Lower lobe of right lung (tissue), 2 donors: ENCODE data around the gene PAK6. TPM values are rescaled to one million over a fixed set of nuclear protein-coding genes. Genes with fewer than 3 reads are reported as not detected.

Experiments used
- ATAC-seq, 2 donors: fragments of 200-7000 bp; cut with Tn5 transposase; one replicate each; pipeline ENCODE4 v1.9.1; 2020 to 2022; ENCODE audit warnings: mild to moderate bottlenecking in 2 of 2, moderate library complexity in 2 of 2
- DNase-seq: peaks from one replicate; pipeline ENCODE4 v3.0.0-alpha.2; 2020
- H3K27ac ChIP-seq: fragments of 200-600 bp; one replicate; pipeline ENCODE4 v1.8.0; 2022
- H3K27me3 ChIP-seq: fragments of 200-600 bp; one replicate; pipeline ENCODE4 v1.8.0; 2022; ENCODE audit warnings: low read depth
- H3K36me3 ChIP-seq: fragments of 200-600 bp; one replicate; pipeline ENCODE4 v1.8.0; 2022; ENCODE audit warnings: mild to moderate bottlenecking
- H3K4me1 ChIP-seq: fragments of 200-600 bp; one replicate; pipeline ENCODE4 v1.8.0; 2022
- H3K4me3 ChIP-seq: fragments of 200-600 bp; one replicate; pipeline ENCODE4 v1.8.0; 2022; ENCODE audit warnings: mild to moderate bottlenecking
- H3K9me3 ChIP-seq: fragments of 200-600 bp; one replicate; pipeline ENCODE4 v1.8.0; 2022
- intact Hi-C: fragments of 100-400 bp; cut with DNase I; formaldehyde crosslinking; loops from one replicate; pipeline ENCODE4 v1.11.0; 2022
- total RNA-seq: library from RNA; stranded (reverse); fragmentation: NEBNext Ultra II Directional; extraction: Animal tissue kit (Norgen Biotek cat#: 25700); gene quantifications from one replicate; pipeline ENCODE4 v1.2.1, GENCODE V29; 2021
- TF ChIP-seq, protein P1 (sequence below): fragments of 200-600 bp; IDR thresholded peaks from one replicate; pipeline ENCODE4 v1.8.0; 2022; ENCODE audit warnings: antibody characterized with exemption, mild to moderate bottlenecking
- donor health status: DM: no; HTN: yes; CAD: no; lungs with severe emphysema.

The PAK6 gene
- total RNA-seq, 1 donor from 2014 or later = 5.6 TPM

DNA sequence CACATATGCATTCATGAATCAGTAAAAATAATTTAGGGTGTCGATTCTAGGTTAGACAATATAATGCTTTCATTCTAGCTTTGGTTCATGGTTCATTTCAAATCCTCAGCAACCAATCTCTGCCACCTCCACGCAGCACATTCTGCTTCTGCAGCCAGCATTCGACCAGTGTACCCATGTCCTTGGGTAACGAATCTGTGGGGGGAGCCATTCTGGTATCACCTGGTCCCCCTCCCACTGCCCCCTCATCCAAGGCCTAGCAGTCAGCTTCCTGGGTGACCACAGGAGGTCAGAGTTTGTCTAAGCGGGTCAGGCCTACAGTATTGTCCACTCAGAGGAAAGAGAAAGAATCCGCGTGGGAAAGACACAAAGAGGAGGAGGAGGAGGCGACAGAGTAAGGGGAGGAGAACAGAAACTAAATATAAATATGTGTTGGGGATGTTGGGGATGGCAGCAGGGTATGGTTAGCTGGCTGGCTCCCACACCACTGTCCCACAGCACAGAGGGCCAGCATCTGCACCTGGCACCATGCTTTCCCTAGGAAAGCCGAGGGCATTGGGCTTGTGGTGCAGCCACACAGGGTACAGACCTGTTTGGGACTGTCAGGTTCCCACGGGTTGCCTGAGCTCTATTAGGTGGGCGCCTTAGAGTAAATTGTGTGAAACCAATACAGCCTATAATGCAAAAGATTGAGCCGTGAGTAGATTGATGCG lies 12.1 kb downstream of the PAK6 start:
- no peak overlapping the region for H3K27ac ChIP-seq
- H3K36me3 ChIP-seq = no peaks in the 10 kb centered on the region
- peaks cover 17% of the 10 kb centered on the region for H3K27me3 ChIP-seq
- TF ChIP-seq, protein P1, sequence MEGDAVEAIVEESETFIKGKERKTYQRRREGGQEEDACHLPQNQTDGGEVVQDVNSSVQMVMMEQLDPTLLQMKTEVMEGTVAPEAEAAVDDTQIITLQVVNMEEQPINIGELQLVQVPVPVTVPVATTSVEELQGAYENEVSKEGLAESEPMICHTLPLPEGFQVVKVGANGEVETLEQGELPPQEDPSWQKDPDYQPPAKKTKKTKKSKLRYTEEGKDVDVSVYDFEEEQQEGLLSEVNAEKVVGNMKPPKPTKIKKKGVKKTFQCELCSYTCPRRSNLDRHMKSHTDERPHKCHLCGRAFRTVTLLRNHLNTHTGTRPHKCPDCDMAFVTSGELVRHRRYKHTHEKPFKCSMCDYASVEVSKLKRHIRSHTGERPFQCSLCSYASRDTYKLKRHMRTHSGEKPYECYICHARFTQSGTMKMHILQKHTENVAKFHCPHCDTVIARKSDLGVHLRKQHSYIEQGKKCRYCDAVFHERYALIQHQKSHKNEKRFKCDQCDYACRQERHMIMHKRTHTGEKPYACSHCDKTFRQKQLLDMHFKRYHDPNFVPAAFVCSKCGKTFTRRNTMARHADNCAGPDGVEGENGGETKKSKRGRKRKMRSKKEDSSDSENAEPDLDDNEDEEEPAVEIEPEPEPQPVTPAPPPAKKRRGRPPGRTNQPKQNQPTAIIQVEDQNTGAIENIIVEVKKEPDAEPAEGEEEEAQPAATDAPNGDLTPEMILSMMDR = no peak
- H3K9me3 ChIP-seq = no peaks in the 10 kb centered on the region
- no peak overlapping the region for H3K4me3 ChIP-seq
- peaks cover 22% of the 10 kb centered on the region for H3K4me1 ChIP-seq
- no peak for ATAC-seq
- intact Hi-C loops = no loop called here
- DNase-seq = peak; percentile 14

DNA sequence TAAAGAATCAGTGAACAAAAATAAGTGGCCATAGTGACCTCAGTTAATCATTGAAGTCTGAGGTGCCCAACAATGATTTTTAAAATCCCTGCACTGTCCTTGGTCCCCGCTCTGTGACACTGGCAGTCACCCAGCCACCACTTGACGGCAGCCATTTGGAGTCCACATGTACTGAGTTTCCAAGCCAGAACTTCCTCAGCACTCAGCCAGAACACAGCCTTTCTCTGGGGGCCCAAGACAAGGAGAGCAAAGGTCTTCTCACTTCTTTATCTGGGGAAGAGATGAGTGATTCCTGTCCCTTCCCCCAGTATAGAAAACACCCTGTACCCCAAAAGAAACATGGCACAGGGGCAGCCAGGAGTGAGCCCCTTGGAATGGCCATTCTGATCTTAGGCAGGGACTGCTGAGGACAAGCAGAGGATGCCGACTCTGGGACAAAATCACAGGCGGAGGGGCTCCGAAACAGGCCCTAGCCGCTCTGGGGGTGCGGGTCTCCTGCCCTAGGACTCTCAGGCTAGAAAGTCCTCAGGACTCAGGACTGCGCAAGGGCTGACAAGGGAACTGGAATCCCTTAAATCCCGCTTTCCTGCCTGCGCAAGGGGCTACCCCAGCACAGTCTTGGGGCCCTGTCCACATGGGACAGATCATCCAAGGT lies 12.8 kb downstream of the PAK6 start:
- H3K27me3 ChIP-seq = peaks cover 17% of the 10 kb centered on the region
- TF ChIP-seq, protein P1 = no peak
- intact Hi-C loops = no loop called here
- ATAC-seq (no peak), DNase-seq (peak; percentile 6)
- H3K4me3 ChIP-seq = no peak overlapping the region
- H3K36me3 ChIP-seq = no peaks in the 10 kb centered on the region
- no peak overlapping the region for H3K27ac ChIP-seq
- peaks cover 22% of the 10 kb centered on the region for H3K4me1 ChIP-seq
- H3K9me3 ChIP-seq = no peaks in the 10 kb centered on the region

DNA sequence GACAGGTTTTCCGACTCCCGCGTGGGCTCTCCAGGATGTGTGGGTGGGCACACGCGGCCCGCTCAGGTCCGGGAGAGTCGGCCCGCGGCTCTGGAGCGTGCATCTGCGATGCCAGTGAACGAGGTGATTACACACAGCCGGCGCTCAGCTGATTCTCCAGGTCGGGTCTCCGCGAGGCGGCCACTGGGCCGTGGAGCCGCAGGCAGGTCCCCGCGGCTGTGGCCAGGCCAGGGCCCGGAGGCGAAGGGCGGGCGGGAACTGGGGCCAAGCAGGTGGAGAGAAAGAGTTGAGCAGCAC lies 13.2 kb downstream of the PAK6 start:
- peaks cover 17% of the 10 kb centered on the region for H3K27me3 ChIP-seq
- H3K9me3 ChIP-seq = no peaks in the 10 kb centered on the region
- H3K36me3 ChIP-seq = no peaks in the 10 kb centered on the region
- TF ChIP-seq, protein P1 = no peak
- H3K4me1 ChIP-seq = peaks cover 22% of the 10 kb centered on the region
- ATAC-seq = peak; percentile 22 to 51
- H3K4me3 ChIP-seq = peak overlapping the region; percentile 65
- intact Hi-C loops = no loop called here
- peak overlapping the region; percentile 60 for H3K27ac ChIP-seq
- DNase-seq = no peak

DNA sequence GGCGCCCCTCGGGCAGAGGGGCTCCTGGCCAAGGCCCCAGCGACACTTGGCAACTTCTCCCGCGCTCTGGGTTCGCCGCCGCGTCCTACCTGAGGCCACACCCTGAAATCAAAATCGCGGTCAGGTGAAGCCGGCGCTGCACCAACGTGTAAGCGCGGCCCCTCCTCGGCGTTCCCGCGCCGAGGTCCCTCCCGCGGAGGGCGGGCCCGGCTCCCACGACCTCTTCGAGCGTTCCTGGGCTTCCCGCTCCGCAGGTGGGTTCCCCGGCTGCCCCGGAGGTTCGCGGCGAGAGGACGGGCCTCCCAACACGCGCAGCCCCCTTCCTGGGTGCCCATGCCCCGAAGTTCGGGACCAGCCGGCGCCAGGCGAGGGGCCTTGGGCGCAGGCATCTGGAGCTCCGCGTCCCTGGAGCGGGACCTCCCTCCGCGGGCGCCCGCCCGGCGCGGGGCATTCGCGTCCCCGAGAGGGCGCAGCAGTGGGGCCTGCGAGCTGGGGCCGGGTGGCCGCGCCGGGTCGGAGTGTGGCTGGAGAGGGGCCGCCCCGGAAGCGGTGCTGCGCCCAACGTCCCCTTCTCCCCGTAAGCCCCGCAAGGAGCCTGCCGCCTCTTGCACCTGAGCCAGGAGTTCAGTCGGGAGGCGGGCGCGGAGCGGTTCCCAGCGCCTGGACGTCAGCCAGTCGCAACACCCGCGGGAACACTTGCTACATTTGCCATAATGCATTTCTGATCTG lies 13.7 kb downstream of the PAK6 start:
- TF ChIP-seq, protein P1 = no peak
- intact Hi-C loops = no loop called here
- ATAC-seq = peak; percentile 86 to 92
- H3K4me3 ChIP-seq = peak overlapping the region; percentile 65
- peaks cover 22% of the 10 kb centered on the region for H3K4me1 ChIP-seq
- no peaks in the 10 kb centered on the region for H3K9me3 ChIP-seq
- H3K27me3 ChIP-seq = peaks cover 17% of the 10 kb centered on the region
- peak; percentile 79 for DNase-seq
- peak overlapping the region; percentile 60 for H3K27ac ChIP-seq
- no peaks in the 10 kb centered on the region for H3K36me3 ChIP-seq

DNA sequence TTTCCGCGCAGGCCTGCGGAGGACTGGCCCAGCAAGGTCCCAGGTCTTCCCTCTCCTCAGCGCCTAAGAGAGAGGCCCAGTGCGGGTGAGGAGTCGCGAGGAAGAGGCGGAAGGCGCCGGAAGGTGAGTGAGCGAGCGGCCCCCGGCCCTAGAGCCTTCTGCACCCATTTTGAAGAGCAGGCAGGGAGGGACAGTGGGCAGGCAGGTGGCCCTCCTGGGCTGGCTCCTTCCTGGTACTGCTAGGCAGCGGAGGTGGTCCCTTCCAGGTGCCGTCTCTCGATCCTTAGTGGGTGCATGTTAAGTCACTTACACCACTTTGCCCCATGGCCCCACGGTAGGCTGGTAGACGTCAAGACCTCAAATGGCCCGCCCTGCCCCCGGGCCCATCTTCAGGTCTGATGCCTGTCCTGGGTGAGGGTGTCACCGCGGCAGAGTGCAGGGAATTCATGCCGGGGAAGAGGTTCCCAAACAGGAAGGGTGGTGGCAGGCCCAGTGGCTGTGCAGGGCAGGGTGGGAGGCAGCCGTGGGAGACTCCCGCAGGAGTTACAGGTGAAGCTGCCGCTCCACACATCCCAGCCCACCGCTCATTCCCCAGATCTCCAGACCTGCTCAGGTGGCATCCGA lies 14.4 kb downstream of the PAK6 start:
- ATAC-seq (peak in 1 of 2 donors; percentile 27), DNase-seq (no peak)
- intact Hi-C loops = no loop called here
- Histone ChIP-seq H3K4me1 (peaks cover 22% of the 10 kb centered on the region), H3K27me3 (peaks cover 17% of the 10 kb centered on the region), H3K4me3 (peak overlapping the region; percentile 65), H3K36me3 (no peaks in the 10 kb centered on the region), H3K9me3 (no peaks in the 10 kb centered on the region), H3K27ac (peak overlapping the region; percentile 60)
- TF ChIP-seq, protein P1 = no peak
